Transverse colon (tissue), 4 donors: ENCODE measurements around the gene MEGF10. TPM values are rescaled to one million over a fixed set of nuclear protein-coding genes. Genes with fewer than 3 reads are reported as not detected.
"Not testable (repeated sequence)": the region's sequence is repeated elsewhere in the genome, so short reads cannot be mapped to it uniquely, and the experiment has no call there.

ENCODE experiments used
- DNase-seq: peaks from one replicate; pipeline ENCODE4 v3.0.0-alpha.2; 2019
- H3K27ac ChIP-seq, 4 donors: fragments of 200-600 bp; sonication (generic); 2 replicates each; pipeline ENCODE4 v1.5.1; 2016 to 2018; ENCODE audit warnings: inconsistent platforms in 4 of 4
- H3K27me3 ChIP-seq: fragments of 200-600 bp; sonication (generic); 2 replicates; pipeline ENCODE4 v1.5.1; 2017; ENCODE audit warnings: inconsistent platforms
- H3K36me3 ChIP-seq, 4 donors: fragments of 200-600 bp; sonication (generic); 2 replicates each; pipeline ENCODE4 v1.5.1; 2017 to 2019; ENCODE audit warnings: inconsistent platforms in 4 of 4
- H3K4me1 ChIP-seq, 4 donors: fragments of 200-600 bp; sonication (generic); 2 replicates each; pipeline ENCODE4 v1.5.1; 2017 to 2020; ENCODE audit warnings: inconsistent platforms in 4 of 4
- H3K4me3 ChIP-seq, 4 donors: fragments of 200-600 bp; sonication (generic); 1 replicate in 1 of 4; 2 replicates in 3 of 4; pipeline versions ENCODE4 v1.5.1 to v1.6.1; 2017 to 2019; ENCODE audit warnings: inconsistent platforms in 4 of 4
- H3K9me3 ChIP-seq, 2 donors: fragments of 200-600 bp; sonication (generic); 2 replicates each; pipeline ENCODE4 v1.5.1; 2017 to 2019; ENCODE audit warnings: inconsistent platforms in 2 of 2
- CTCF ChIP-seq, 5 experiments: fragments of 200-600 bp in 3 of 5; fragments of 450-650 bp in 2 of 5; sonication (generic) in 3 of 5; IDR thresholded peaks; 1 replicate in 2 of 5; 2 replicates in 3 of 5; pipeline ENCODE4 v1.5.1; 2016 to 2017; ENCODE audit warnings: antibody characterized with exemption in 5 of 5, inconsistent platforms in 3 of 5, mild to moderate bottlenecking in 2 of 5, moderate library complexity in 1 of 5
- EP300 ChIP-seq: sonication (generic); formaldehyde crosslinking; IDR thresholded peaks from one replicate; pipeline ENCODE4 v1.6.1; 2017; ENCODE audit warnings: antibody characterized with exemption, low read depth
- POLR2A ChIP-seq: fragments of 450-650 bp; IDR thresholded peaks from one replicate; pipeline ENCODE4 v1.6.1; 2016; ENCODE audit warnings: antibody characterized with exemption, mild to moderate bottlenecking, moderate library complexity
- POLR2AphosphoS5 ChIP-seq, 3 donors: sonication (generic); formaldehyde crosslinking; IDR thresholded peaks; one replicate each; pipeline ENCODE4 v1.6.1; 2016; ENCODE audit warnings: antibody characterized with exemption in 3 of 3
- WGBS, 2 donors: methylation state at CpG; one replicate each; pipeline ENCODE4 v1.1.5; 2018; ENCODE audit warnings: low coverage in 1 of 2; 5-methylcytosine and 5-hydroxymethylcytosine counted together
- in situ Hi-C, 4 donors: fragments of 200-750 bp; cut with MboI; loops; one replicate each; pipeline versions ENCODE4 v1.15.0 to v1.15.1; 2017; ENCODE audit warnings: low sequenced_read_pairs in 3 of 4, low pct_ligation_motif_present in 1 of 4, low pct_unique_long_range_greater_than_20kb in 1 of 4
- intact Hi-C: fragments of 100-400 bp; cut with DNase I; formaldehyde crosslinking; loops from one replicate; pipeline ENCODE4 v1.15.1; 2023; ENCODE audit warnings: low total_unique reads
- total RNA-seq, 4 donors: library from RNA; depleted of rRNA; stranded (reverse); fragments of >200 nt; gene quantifications; one replicate each; pipeline ENCODE4 v1.1.0, GENCODE V29; 2016

The MEGF10 gene
- total RNA-seq, 4 donors from 2014 or later: 0.68 to 3.0 (median 2.9) TPM; not detected in 1

GRCh38 chr5:127256886-127257597 is 33.6 kb upstream of the MEGF10 start:
- Histone ChIP-seq H3K36me3 (no peaks in the 10 kb centered on the region), H3K27me3 (no peaks in the 10 kb centered on the region), H3K27ac (no peak overlapping the region), H3K4me1 (no peaks in the 10 kb centered on the region), H3K9me3 (peaks cover 13 to 15% of the 10 kb centered on the region in 2 donors), H3K4me3 (no peak overlapping the region)
- TF ChIP-seq CTCF (IDR thresholded peaks at IDR 0.05) (no peak), POLR2AphosphoS5 (IDR thresholded peaks at IDR 0.05) (no peak), POLR2A (no peak), EP300 (no peak)
- DNase-seq: no peak
- WGBS, 2 donors: 61 to 63% methylated on average over 2 of the region's 2 CpGs
- in situ Hi-C loops (no loop called here), intact Hi-C loops (no loop called here)

GRCh38 chr5:127260686-127261085 is 29.9 kb upstream of the MEGF10 start:
- TF ChIP-seq CTCF (IDR thresholded peaks at IDR 0.05) (no peak), POLR2AphosphoS5 (IDR thresholded peaks at IDR 0.05) (no peak), POLR2A (no peak), EP300 (no peak)
- WGBS, 2 donors: 72 to 79% methylated on average over 3 of the region's 3 CpGs

DNA sequence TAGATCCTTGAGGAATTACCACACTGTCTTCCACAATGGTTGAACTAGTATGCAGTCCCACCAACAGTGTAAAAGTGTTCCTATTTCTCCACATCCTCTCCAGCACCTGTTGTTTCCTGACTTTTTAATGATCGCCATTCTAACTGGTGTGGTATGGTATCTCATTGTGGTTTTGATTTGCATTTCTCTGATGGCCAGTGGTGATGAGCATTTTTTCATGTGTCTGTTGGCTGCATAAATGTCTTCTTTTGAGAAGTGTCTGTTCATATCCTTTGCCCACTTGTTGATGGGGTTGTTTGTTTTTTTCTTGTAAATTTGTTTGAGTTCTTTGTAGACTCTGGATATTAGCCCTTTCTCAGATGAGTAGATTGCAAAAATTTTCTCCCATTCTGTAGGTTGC is 25.1 kb upstream of the MEGF10 start:
- DNase-seq, H3K27me3 ChIP-seq, H3K4me3 ChIP-seq, H3K27ac ChIP-seq, H3K36me3 ChIP-seq, intact Hi-C loops, H3K4me1 ChIP-seq, H3K9me3 ChIP-seq, in situ Hi-C loops: not testable (repeated sequence)
- 78% methylated on average over 1 of the region's 1 CpG; no CpG with 5 or more reads in 1 of the 2 donors for WGBS, 2 donors

More at GRCh38 chr5:127260686-127261085, 29.9 kb upstream of the MEGF10 start:
- no peaks in the 10 kb centered on the region for H3K36me3 ChIP-seq
- H3K4me3 ChIP-seq: no peak overlapping the region
- no peaks in the 10 kb centered on the region for H3K4me1 ChIP-seq
- no peaks in the 10 kb centered on the region for H3K9me3 ChIP-seq
- in situ Hi-C loops: no loop called here
- intact Hi-C loops: no loop called here
- H3K27ac ChIP-seq: no peak overlapping the region
- no peaks in the 10 kb centered on the region for H3K27me3 ChIP-seq
- DNase-seq: no peak

- DNase-seq, H3K27me3 ChIP-seq, H3K36me3 ChIP-seq, intact Hi-C loops, H3K4me3 ChIP-seq, in situ Hi-C loops, H3K27ac ChIP-seq, H3K4me1 ChIP-seq, H3K9me3 ChIP-seq: not testable (repeated sequence)
- WGBS, 2 donors: 60 to 68% methylated on average over 6 to 9 of the region's 9 CpGs
Measured at GRCh38 chr5:127268342-127268741, 22.3 kb upstream of the MEGF10 start.

DNA sequence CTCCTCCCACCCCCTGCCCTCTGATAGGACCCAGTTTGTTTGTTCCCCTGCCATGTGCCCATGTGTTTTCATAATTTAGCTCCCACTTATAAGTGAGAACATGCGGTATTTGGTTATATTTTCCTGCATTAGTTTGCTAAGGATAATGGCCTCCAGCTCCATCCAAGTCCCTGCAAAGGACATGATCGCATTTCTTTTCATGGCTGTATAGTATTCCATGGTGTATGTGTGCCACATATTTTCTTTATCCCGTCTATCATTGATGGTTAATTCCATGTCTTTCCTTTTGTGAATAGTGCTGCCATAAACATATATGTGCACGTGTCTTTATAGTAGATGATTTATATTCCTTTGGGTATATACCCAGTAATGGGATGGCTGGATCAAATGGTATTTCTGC is 19.9 kb upstream of the MEGF10 start:
- H3K36me3 ChIP-seq, H3K27me3 ChIP-seq, H3K4me3 ChIP-seq, H3K9me3 ChIP-seq, intact Hi-C loops, H3K4me1 ChIP-seq, H3K27ac ChIP-seq, in situ Hi-C loops, DNase-seq: not testable (repeated sequence)
- 86 to 88% methylated on average over 4 of the region's 4 CpGs for whole genome bisulfite sequencing, 2 donors
